DMS53 treated with DMSO at 0.1 percent for 48 hours (cell line): ENCODE results near the gene DHRS4.
A peak's percentile ranks its signal among the peaks of the same experiment; 100 is the strongest.
"Not testable (repeated sequence)": the region's sequence is repeated elsewhere in the genome, so short reads cannot be mapped to it uniquely, and the experiment has no call there.

Experiments used
- DNase-seq: peaks from one replicate; lab custom pipeline; 2025; ENCODE audit not compliant: unreplicated experiment; lab: John Stamatoyannopoulos, UW

The DHRS4 gene

GRCh38 chr14:23981951-23982813, 28.6 kb downstream of the DHRS4 start:
- DNase-seq = not testable (repeated sequence)

- no peak for DNase-seq
These were observed 31.5 kb downstream of the DHRS4 start for GRCh38 chr14:23984891-23985602.

GRCh38 chr14:23988223-23988606, 34.6 kb downstream of the DHRS4 start:
- not testable (repeated sequence) for DNase-seq

GRCh38 chr14:23988607-23989363, 35.2 kb downstream of the DHRS4 start, which contains the start of gene DHRS4L2:
DHRS4L2 (plus strand) TSS chr14:23988929; CDS start chr14:23988948, 19 bp downstream.
- peak; percentile 46 for DNase-seq

- DNase-seq = not testable (repeated sequence)
These were observed 36.3 kb downstream of the DHRS4 start for GRCh38 chr14:23989734-23990445.

- not testable (repeated sequence) for DNase-seq
These were observed 37.4 kb downstream of the DHRS4 start for GRCh38 chr14:23990961-23991360.

- not testable (repeated sequence) for DNase-seq
These were observed 39.5 kb downstream of the DHRS4 start for GRCh38 chr14:23993042-23993441.

- DNase-seq = not testable (repeated sequence)
These were observed 42.4 kb downstream of the DHRS4 start for GRCh38 chr14:23996009-23996408.

- not testable (repeated sequence) for DNase-seq
These were observed 43.3 kb downstream of the DHRS4 start for GRCh38 chr14:23996825-23997224.

GRCh38 chr14:23999640-24000039, 46.1 kb downstream of the DHRS4 start:
- DNase-seq = not testable (repeated sequence)

- not testable (repeated sequence) for DNase-seq
These were observed 47.5 kb downstream of the DHRS4 start for GRCh38 chr14:24001078-24001477.

GRCh38 chr14:24001679-24002078, 48.1 kb downstream of the DHRS4 start:
- not testable (repeated sequence) for DNase-seq

GRCh38 chr14:24006471-24006816, 52.9 kb downstream of the DHRS4 start:
- DNase-seq = not testable (repeated sequence)

GRCh38 chr14:24006817-24007652, 53.5 kb downstream of the DHRS4 start:
- DNase-seq = not testable (repeated sequence)

- DNase-seq = no peak
These were observed 57.5 kb downstream of the DHRS4 start for GRCh38 chr14:24011051-24011450.

GRCh38 chr14:24012726-24013273, 59.2 kb downstream of the DHRS4 start:
- not testable (repeated sequence) for DNase-seq

GRCh38 chr14:24013654-24014514, 60.3 kb downstream of the DHRS4 start:
- peak; percentile 60 for DNase-seq

- not testable (repeated sequence) for DNase-seq
These were observed 62.2 kb downstream of the DHRS4 start for GRCh38 chr14:24015745-24016144.
